Stimulated activated effector memory CD8-positive, alpha-beta T cell treated with anti-CD3 and anti-CD28 coated beads, Interleukin-12 subunit alpha, Interleukin-12 subunit beta, amount 100 ng/mL, for 72 hours (primary cell): Measurements from ENCODE around the gene ATXN10.
"Not testable (repeated sequence)": the region's sequence is repeated elsewhere in the genome, so short reads cannot be mapped to it uniquely, and the experiment has no call there.

Source experiments
- ATAC-seq: fragments of 150-1000 bp; cut with Tn5 transposase; 2 replicates; pipeline ENCODE4 v1.10.0; 2021
- DNase-seq, 2 donors: peaks; one replicate each; pipeline ENCODE4 v3.0.0; 2021 to 2022; ENCODE audit warnings: low spot score in 2 of 2
- H3K27ac Mint-ChIP-seq: one replicate; pipeline ENCODE4 v1.8.0; 2022; ENCODE audit warnings: mild to moderate bottlenecking, mixed read lengths
- H3K36me3 Mint-ChIP-seq: one replicate; pipeline ENCODE4 v1.8.0; 2022; ENCODE audit warnings: mild to moderate bottlenecking, mixed read lengths
- H3K4me1 Mint-ChIP-seq: one replicate; pipeline ENCODE4 v1.8.0; 2022; ENCODE audit warnings: mixed read lengths
- H3K4me3 Mint-ChIP-seq: one replicate; pipeline ENCODE4 v1.8.0; 2022; ENCODE audit warnings: mild to moderate bottlenecking, mixed read lengths
- H3K9me3 Mint-ChIP-seq: one replicate; pipeline ENCODE4 v1.8.0; 2022; ENCODE audit warnings: mixed read lengths

Gene ATXN10

DNA sequence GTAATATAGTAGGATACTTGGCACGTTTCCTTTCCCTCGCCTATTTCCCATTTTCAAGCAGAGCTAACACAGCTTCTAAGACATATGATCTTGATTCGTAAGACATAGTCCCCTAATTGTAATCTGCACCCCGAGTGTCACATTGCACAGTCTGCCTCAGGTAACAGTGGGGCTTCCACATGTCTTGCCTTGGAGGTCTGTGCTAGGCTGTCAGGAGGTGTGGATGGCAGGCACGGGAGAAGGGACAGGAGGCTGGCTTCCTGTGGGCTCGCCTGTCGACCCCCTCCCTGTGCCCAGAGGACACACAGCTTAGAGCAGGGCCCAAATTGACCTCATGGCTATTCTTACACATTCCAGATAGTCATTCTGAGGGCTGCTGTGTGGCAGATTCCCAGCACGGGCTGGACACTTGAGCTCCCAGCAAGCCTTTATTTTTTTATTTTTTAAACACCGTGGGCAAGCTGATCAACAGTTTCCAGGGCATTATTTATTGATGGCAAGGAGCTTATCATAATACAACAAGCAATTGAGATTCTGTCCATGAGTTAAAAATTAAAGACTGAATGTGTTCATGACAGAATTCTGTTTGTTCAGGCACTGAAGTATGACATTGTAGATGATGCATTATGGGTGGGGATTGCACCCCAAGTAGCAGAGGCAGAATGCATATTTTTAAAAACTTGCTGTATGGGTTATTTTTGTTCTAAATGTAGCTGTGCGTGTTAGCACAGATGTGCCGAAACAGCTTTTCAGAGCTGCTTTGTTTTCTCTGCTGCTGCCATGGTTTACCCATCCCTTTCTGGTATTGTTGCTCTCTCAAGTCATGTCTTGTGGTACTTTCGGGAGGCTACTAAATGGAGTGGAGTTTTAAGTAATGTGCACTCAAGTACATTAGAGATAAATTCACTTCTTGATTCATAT, 113.0 kb downstream of the ATXN10 start:
- Mint-ChIP-seq H3K4me3 (no peak overlapping the region), H3K27ac (no peak overlapping the region), H3K4me1 (peaks cover 4% of the 10 kb centered on the region), H3K36me3 (no peaks in the 10 kb centered on the region), H3K9me3 (no peaks in the 10 kb centered on the region)
- DNase-seq (no peak), ATAC-seq (no peak)

DNA sequence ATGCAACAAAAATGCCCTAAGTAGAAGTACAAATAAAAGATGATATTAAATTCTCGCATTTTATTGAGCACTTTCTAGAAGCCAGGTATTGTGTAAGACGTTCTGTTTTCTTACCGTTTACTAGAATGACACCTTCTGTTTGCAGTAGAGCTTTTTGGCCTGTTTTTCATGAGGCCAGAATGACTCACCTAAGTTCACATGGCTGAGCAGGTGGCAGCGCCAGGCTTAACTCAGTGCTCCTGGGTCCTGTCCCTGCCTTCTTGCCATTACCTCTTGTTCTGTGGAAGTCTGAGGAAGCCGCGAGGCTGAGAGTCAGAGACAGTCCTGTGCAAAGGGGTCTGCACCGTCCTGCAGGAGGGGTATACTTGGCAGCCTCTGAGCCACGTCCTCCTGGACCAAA, 113.8 kb downstream of the ATXN10 start:
- ATAC-seq (no peak), DNase-seq (no peak)
- Mint-ChIP-seq H3K9me3 (no peaks in the 10 kb centered on the region), H3K36me3 (no peaks in the 10 kb centered on the region), H3K4me1 (peaks cover 4% of the 10 kb centered on the region), H3K27ac (no peak overlapping the region), H3K4me3 (no peak overlapping the region)

DNA sequence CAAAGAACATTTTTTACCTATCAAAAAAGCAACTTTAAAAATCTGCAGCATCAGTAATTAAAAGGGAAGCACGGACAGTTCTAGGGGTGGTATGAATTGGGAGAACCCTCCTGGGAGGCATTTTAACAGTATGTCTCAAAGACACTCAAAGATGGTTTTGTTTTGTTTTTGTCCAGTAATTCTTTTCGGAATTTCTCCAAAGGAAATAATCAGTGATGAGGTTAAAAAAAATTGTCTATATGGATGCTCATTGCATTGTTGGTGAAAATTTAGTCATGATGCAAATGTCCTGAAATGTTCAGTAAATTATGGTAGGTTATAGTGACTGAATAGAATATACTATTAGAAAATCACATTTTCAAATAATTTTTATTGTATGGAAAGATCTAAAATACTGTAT, 115.1 kb downstream of the ATXN10 start:
- no peak for DNase-seq
- Mint-ChIP-seq H3K4me1 (peaks cover 4% of the 10 kb centered on the region), H3K4me3 (no peak overlapping the region), H3K27ac (no peak overlapping the region), H3K9me3 (no peaks in the 10 kb centered on the region), H3K36me3 (no peaks in the 10 kb centered on the region)
- no peak for ATAC-seq

DNA sequence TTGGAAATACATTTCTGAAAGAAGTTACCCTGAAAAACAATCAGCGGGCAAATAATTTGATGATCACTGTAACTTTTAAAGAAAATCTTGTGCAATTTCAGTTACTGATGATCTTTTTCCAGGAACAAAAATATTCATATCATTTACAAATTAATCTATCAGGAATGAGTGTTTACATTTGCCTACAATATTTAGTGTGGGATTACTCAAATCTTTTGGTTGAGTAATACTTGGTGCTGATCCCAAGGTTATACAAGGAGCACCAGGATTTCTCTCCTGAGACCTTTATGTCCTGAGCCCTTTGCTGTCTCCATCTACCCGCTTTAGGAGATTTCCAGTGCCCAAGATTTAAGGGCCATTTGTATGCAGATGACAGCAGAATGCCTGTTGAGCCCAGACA, 116.1 kb downstream of the ATXN10 start:
- no peak overlapping the region for H3K27ac Mint-ChIP-seq
- H3K4me1 Mint-ChIP-seq: peaks cover 4% of the 10 kb centered on the region
- H3K4me3 Mint-ChIP-seq: no peak overlapping the region
- ATAC-seq: no peak
- no peak for DNase-seq
- peaks cover 2% of the 10 kb centered on the region for H3K9me3 Mint-ChIP-seq
- H3K36me3 Mint-ChIP-seq: no peaks in the 10 kb centered on the region

DNA sequence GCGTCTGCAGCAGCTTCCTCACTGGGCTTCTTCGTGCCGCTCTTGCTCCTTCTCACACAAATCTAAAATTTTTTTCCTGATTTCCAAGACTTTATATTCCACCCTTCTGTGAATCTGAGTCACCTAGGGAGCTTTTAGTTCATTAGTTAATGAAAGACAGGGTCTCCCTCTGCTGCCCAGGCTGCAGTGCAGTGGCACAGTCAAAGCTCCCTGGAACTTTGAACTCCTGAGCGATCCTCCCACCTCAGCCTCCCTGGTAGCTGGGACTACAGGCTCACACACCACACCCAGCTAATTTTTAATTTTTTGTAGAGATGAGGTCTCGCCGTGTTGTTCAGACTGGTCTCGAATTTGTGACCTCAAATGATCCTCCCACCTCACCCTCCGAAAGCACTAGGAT, 116.9 kb downstream of the ATXN10 start:
- Mint-ChIP-seq H3K9me3 (peaks cover 2% of the 10 kb centered on the region), H3K36me3 (no peaks in the 10 kb centered on the region), H3K4me3 (no peak overlapping the region), H3K27ac (no peak overlapping the region), H3K4me1 (peaks cover 4% of the 10 kb centered on the region)
- DNase-seq: no peak
- no peak for ATAC-seq

DNA sequence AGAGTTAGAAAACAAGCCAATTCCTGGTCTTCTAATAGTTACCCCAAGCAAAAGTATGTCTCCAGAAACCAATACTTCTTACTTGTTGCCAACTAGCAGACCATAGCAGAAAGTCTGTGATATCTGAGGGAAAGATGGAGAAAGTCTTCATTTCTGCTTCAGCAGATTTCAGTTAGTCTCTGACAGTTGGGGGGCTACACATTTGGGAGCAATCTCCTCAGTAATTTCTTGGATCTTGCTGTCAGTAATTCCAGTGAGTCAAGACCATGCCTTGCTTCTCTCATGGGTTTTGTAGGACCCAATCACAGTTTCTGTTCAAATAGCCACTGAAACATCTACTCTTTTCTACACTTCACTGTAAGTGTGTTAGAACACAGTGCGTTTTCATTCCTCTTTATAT, 118.8 kb downstream of the ATXN10 start:
- no peak for DNase-seq
- Mint-ChIP-seq H3K9me3 (peaks cover 14% of the 10 kb centered on the region), H3K36me3 (peaks cover 8% of the 10 kb centered on the region), H3K4me3 (no peak overlapping the region), H3K4me1 (peaks cover 4% of the 10 kb centered on the region), H3K27ac (no peak overlapping the region)
- no peak for ATAC-seq

DNA sequence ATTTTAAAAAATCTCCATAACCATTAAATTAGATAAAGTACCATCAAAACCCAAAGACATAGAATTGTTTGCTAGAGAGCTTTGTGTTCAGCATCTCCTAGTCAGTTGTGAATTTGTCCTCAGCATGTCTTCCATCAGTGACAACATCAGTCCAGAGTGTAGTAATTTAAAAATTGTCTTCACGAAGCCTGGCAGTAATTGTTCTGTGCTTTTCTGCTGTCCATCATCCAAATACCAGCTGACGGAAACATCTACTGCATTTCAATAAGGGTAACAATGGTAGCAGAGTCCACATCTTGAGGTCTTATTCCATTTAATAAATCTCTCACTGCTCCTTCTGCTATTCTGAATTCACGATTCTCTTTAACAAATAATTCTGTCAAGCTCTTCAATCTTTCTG, 121.5 kb downstream of the ATXN10 start:
- Mint-ChIP-seq H3K9me3 (peaks cover 28% of the 10 kb centered on the region), H3K4me3 (no peak overlapping the region), H3K4me1 (peaks cover 3% of the 10 kb centered on the region), H3K27ac (no peak overlapping the region), H3K36me3 (peaks cover 29% of the 10 kb centered on the region)
- no peak for ATAC-seq
- no peak for DNase-seq

DNA sequence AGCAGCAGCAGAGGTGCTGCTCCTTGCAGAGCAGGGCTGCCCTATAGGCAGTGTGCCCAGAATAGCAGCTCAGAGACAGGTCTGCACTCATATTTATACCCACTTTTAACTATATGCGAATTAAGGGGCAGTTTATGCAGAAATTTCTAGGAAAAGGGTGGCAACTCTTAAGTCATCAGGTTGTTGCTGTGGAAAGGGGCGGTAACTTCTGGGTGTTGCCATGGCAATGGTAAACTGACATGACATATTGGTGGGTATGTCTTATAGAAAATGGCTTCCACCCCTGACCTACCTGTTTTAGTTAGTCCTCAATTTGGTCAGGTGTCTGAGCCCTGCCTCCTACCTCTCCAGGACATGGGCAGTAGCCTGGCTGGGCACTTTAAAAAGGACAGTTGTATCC, 122.3 kb downstream of the ATXN10 start:
- H3K9me3 Mint-ChIP-seq: peaks cover 28% of the 10 kb centered on the region
- H3K27ac Mint-ChIP-seq: no peak overlapping the region
- no peaks in the 10 kb centered on the region for H3K4me1 Mint-ChIP-seq
- no peak overlapping the region for H3K4me3 Mint-ChIP-seq
- ATAC-seq (no peak), DNase-seq (no peak)
- H3K36me3 Mint-ChIP-seq: peaks cover 32% of the 10 kb centered on the region

DNA sequence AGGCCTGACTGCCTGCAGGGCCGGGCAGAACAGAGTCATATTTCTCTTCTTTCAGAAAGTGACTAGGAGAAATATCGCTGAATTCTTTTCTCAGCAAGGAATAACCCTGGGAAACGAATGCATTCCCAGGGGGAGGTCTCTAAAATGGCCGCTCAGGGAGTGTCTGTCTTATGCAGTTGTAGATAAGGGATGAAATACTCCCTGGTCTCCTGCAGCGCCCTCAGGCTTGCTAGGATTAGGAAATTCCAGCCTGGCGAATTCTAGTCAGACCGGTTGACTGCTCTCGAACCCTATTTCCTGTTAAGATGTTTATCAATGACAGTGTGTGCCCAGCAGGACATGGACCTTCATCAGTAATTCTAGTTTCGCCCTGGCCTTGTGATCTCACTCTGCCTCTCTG, 124.4 kb downstream of the ATXN10 start:
- H3K9me3 Mint-ChIP-seq: peaks cover 28% of the 10 kb centered on the region
- not testable (repeated sequence) for H3K4me1 Mint-ChIP-seq, ATAC-seq, H3K4me3 Mint-ChIP-seq, DNase-seq, H3K27ac Mint-ChIP-seq
- peaks cover 32% of the 10 kb centered on the region for H3K36me3 Mint-ChIP-seq

DNA sequence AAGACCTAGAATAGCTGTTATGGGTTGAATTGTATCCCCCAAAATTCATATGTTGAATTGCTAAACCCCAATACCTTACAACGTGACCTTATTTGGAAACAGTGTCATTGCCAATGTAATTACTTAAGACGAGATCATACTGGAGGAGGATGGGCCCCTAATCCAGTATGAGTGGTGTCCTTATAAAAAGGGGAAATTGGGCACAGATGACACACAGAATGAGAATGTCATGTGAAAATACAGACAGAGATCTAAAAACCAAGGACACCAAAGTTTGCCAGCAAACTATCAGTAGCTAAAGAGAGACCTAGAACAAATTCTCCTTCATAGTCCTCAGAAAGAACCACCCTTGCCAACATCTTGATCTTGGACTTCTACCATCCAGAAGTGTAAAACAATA, 127.7 kb downstream of the ATXN10 start:
- ATAC-seq (no peak), DNase-seq (no peak)
- Mint-ChIP-seq H3K9me3 (peaks cover 25% of the 10 kb centered on the region), H3K27ac (no peak overlapping the region), H3K36me3 (peaks cover 30% of the 10 kb centered on the region), H3K4me3 (no peak overlapping the region), H3K4me1 (no peaks in the 10 kb centered on the region)

DNA sequence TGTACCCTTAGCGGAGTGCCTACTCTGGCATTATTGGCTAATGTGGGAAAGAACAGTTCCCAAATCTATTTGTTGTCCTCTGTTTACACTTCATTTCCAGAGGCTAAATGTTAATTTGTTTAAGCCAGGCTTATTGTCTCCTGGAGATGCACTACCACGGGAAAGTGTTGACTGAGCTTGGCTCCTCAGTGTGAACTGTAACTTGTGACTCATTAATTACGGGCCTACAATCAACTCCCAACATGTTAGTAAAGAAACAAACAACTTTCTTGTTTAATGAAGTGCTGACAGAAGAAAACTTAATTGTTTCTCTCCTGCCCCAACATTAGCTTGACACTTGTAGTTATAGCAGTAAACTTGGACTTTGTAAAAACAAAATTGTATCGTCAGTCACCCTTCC, 130.4 kb downstream of the ATXN10 start:
- no peak for DNase-seq
- Mint-ChIP-seq H3K4me3 (no peak overlapping the region), H3K4me1 (no peaks in the 10 kb centered on the region), H3K9me3 (peaks cover 4% of the 10 kb centered on the region), H3K36me3 (peaks cover 14% of the 10 kb centered on the region), H3K27ac (no peak overlapping the region)
- ATAC-seq: no peak

DNA sequence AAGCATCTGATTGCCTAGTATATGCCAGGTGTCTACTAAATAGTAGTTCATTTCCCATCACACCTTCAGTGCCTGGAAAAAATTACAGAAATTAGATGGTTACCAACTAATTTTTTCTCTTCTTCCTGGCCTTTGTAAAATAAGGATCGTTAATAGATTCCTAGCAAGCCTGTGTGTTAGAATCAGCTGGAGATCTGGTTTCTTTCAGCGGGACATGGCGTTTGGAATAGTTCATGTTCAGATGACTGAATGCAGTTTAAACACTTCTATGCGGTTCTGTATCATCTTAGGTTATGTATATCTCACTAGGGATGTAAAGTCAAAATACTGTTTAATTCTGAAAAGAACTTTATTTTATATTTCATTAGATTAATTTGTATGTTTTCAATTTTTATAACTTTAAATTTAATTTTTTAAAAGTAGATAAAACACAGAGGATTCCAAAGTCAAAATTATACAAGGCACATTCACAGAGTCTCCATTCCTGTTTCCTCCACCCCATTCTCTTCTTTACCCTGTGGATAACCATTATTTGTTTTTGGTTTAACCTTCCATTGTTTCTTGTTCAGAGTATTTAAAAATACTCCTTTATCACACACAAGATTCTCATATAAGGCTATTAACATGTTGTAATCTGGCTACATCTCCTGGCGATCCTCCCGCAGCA, 132.8 kb downstream of the ATXN10 start:
- no peak overlapping the region for H3K4me3 Mint-ChIP-seq
- no peak overlapping the region for H3K27ac Mint-ChIP-seq
- H3K36me3 Mint-ChIP-seq: peaks cover 10% of the 10 kb centered on the region
- H3K4me1 Mint-ChIP-seq: no peaks in the 10 kb centered on the region
- no peak for DNase-seq
- ATAC-seq: no peak
- no peaks in the 10 kb centered on the region for H3K9me3 Mint-ChIP-seq

DNA sequence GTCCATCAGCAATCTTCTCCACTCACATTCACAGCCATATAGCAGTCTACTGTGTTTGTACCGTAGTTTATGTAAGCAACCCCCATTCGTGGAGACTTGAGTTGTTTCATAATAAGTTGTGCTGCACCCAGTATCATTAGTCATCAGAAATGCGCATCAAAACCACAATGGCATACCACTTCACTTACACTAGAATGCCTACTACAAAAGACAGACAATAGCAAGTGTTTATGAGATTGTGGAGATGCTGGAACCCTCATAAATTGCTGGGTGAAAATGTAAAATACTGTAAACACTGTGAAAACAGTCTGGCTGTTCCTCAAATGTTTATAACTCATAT, 133.3 kb downstream of the ATXN10 start:
- peak; percentile 40 for ATAC-seq
- Mint-ChIP-seq H3K4me1 (no peaks in the 10 kb centered on the region), H3K36me3 (peaks cover 10% of the 10 kb centered on the region), H3K9me3 (no peaks in the 10 kb centered on the region), H3K27ac (no peak overlapping the region), H3K4me3 (no peak overlapping the region)
- DNase-seq: no peak

DNA sequence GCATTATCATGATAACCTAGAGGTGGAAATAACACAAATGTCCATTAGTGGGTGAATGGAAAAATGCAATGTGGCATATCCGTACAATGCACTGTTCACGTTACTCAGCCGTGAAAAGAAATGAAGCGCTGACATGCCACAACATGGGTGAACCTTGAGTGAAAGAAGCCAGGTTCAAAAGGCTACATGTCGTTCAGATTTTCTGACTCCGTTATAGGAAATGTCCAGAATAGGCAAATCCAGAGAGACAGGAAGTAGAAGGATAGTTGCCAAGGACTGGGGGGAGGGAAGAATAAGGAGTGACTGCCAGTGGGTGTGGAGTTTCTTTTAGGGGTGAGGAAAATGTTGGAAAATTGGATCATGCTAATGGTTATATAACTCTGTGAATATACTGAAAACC, 133.8 kb downstream of the ATXN10 start:
- no peak for ATAC-seq
- H3K4me1 Mint-ChIP-seq: no peaks in the 10 kb centered on the region
- H3K4me3 Mint-ChIP-seq: no peak overlapping the region
- H3K9me3 Mint-ChIP-seq: no peaks in the 10 kb centered on the region
- peaks cover 10% of the 10 kb centered on the region for H3K36me3 Mint-ChIP-seq
- no peak overlapping the region for H3K27ac Mint-ChIP-seq
- DNase-seq: no peak

DNA sequence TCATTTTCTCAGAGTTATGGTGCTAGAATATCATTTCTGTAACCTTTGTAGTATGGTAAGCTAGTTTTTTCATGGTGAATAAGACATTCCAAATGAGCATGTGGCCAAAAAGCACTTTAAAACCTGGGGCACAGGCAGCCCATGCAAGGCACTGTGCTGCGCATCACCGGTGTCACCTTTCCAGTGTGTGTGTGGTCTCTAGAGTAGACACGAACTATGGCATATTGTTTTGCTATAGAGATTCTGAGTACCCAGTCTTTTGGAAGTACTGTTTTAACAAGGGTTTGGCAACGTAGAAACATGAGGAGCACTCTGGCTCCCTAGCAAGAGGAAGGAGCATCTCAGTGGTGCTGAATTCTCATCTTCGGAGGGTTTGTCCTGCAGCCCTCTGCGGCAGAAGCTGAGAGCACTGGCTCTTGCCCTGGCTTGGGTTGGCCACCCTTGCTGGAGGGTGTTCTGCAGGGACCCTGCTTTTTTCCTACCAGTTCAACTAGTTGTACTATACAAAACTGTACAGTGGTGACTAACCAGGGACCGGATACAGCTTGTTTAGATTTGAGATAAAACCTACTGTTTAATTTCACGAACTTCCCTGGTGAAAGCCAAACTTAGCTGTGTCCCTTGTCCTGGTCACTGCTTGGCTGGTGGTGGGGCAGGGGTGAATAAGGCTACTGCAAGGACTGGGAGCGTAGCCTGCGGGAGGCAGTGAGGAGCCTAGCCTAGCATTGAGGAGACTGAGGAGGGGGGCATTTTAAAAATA, 135.7 kb downstream of the ATXN10 start:
- DNase-seq: no peak
- Mint-ChIP-seq H3K4me3 (no peak overlapping the region), H3K4me1 (no peaks in the 10 kb centered on the region), H3K36me3 (peaks cover 18% of the 10 kb centered on the region), H3K27ac (no peak overlapping the region), H3K9me3 (no peaks in the 10 kb centered on the region)
- no peak for ATAC-seq

DNA sequence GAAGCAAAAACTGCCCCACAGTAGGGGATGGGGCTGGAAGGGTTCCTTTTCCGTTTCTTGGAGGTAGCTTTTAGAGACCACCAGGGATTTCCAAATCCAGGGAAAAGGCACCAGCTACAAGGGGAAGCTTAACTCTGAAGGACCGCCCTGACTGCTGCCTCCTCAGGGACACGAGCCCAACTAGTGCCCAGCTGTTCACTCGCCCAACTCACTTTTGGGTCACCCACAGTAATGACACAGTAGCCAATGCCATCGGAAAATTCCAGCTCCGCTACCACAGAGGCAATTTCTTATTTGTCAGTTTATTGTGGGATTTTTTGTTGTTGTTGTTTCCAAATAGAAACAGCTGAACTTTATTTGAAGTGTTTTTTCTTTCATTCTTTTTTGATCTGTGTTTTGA, 141.3 kb downstream of the ATXN10 start:
- Mint-ChIP-seq H3K4me3 (no peak overlapping the region), H3K9me3 (no peaks in the 10 kb centered on the region), H3K4me1 (no peaks in the 10 kb centered on the region), H3K36me3 (peaks cover 48% of the 10 kb centered on the region), H3K27ac (no peak overlapping the region)
- ATAC-seq (no peak), DNase-seq (no peak)
